HUES64 (cell line): ENCODE results near the gene TOR1AIP2.
"Not testable (repeated sequence)": the region's sequence is repeated elsewhere in the genome, so short reads cannot be mapped to it uniquely, and the experiment has no call there.

Experiments
- H3K27ac ChIP-seq: 2 replicates; pipeline ENCODE4 v1.7.0; 2013; ENCODE audit warnings: low read depth, low read length, inconsistent platforms
- H3K27me3 ChIP-seq: 2 replicates; pipeline ENCODE4 v1.6.1; 2013; ENCODE audit warnings: mild to moderate bottlenecking, low read length; ENCODE audit not compliant: insufficient read depth
- H3K36me3 ChIP-seq: 2 replicates; pipeline ENCODE4 v1.6.1; 2013; ENCODE audit warnings: mild to moderate bottlenecking, low read length; ENCODE audit not compliant: insufficient read depth
- H3K4me1 ChIP-seq: 2 replicates; pipeline ENCODE4 v1.6.1; 2013; ENCODE audit warnings: mild to moderate bottlenecking, low read length, moderate library complexity; ENCODE audit not compliant: insufficient read depth
- H3K4me3 ChIP-seq: 2 replicates; pipeline ENCODE4 v1.5.1; 2013; ENCODE audit warnings: mild to moderate bottlenecking, low read length, moderate library complexity
- H3K9ac ChIP-seq: 2 replicates; pipeline ENCODE4 v1.6.1; 2013; ENCODE audit warnings: mild to moderate bottlenecking, low read depth, low read length
- H3K9me3 ChIP-seq: 2 replicates; pipeline ENCODE4 v1.6.1; 2013; ENCODE audit warnings: low read depth, low read length; ENCODE audit not compliant: insufficient read depth
- WGBS: fragments of 150-250, 120-280 bp; methylation state at CpG from one replicate; pipeline ENCODE4 v1.1.7; 2013; ENCODE audit warnings: missing lambda C conversion rate; 5-methylcytosine and 5-hydroxymethylcytosine counted together

TOR1AIP2 gene

DNA sequence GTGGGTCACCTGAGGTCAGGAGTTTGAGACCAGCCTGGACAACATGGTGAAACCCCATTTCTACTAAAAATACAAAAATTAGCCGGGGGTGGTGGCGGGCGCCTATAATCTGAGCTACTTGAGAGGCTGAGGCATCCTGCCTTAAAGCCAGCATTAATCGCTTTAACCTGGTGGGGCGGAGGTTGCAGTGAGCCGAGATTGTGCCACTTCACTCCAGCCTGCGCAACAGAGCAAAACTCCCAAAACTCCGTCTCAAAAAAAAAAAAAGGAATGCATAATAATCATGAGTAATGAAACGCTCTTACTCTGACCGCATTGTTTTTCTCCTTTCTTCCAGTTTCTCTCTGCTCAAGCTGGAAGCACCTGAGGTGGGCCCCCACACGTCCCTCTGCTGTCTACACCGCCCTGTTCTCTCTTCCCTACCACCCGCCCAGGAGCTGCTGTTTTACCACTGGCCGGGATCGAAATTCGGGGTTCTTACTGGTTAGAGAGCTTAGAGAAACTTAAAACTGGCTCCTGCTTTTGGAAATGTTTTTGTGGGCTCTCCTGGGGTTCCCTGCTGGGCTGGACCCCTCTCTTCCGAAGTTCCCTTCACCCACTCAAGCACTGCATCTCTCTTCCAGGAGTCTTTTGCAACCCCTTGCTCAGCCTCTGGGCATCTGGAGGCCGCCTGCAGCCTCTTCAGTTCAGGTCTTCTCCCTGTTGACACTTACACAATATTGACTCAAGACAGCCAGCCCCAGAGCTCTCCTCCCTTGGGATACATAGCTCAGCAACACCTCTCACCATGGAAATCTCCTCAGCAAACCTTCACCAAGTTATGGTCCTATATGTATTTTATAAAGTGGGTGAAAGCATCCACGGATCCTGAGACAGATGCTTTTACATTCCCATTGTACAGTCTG is 72.1 kb downstream of the TOR1AIP2 start:
- no peak overlapping the region for H3K27ac ChIP-seq
- H3K27me3 ChIP-seq: no peaks in the 10 kb centered on the region
- H3K4me1 ChIP-seq: no peaks in the 10 kb centered on the region
- no peak overlapping the region for H3K4me3 ChIP-seq
- WGBS: 95% methylated on average over 19 of the region's 19 CpGs
- no peaks in the 10 kb centered on the region for H3K36me3 ChIP-seq
- H3K9me3 ChIP-seq: no peaks in the 10 kb centered on the region
- H3K9ac ChIP-seq: no peak overlapping the region

DNA sequence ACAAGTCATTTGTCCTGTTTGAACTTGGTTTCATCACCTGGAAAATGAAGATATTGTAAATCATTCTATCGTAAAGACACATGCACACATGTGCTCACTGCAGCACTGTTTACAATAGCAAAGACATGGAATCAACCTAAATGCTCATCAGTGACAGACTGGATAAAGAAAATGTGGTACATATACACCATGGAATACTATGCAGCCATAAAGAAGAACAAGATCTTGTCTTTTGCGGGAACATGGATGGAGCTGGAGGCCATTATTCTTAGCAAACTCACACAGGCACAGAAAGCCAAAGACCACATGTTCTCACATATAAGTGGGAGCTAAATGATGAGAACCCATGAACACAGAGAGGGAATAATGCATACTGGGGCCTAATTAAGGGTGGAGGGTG is 73.2 kb downstream of the TOR1AIP2 start:
- WGBS: 100% methylated on average over 1 of the region's 2 CpGs
- H3K9ac ChIP-seq, H3K27ac ChIP-seq, H3K27me3 ChIP-seq, H3K4me3 ChIP-seq, H3K36me3 ChIP-seq, H3K9me3 ChIP-seq, H3K4me1 ChIP-seq: not testable (repeated sequence)

DNA sequence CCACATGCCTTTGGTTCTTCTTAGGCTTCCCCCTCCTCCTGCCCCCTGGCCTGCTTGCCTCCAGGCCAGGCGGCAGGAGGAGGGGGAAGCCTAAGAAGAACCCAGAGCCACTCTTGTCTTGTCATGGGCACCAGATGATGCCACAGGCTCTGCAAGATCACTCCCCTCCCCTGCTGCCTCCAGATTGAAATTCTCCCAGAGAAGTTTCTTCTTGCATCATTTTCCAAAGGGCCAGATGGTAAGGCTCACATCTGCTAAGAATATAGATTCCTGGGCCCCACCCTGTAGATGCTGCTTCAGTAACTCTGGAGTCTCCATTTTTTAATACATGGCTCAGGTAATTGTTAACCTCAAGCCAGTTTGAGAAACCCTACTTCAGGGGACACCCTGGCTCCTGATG is 73.7 kb downstream of the TOR1AIP2 start:
- 100% methylated on average over 1 of the region's 1 CpG for WGBS
- no peak overlapping the region for H3K9ac ChIP-seq

DNA sequence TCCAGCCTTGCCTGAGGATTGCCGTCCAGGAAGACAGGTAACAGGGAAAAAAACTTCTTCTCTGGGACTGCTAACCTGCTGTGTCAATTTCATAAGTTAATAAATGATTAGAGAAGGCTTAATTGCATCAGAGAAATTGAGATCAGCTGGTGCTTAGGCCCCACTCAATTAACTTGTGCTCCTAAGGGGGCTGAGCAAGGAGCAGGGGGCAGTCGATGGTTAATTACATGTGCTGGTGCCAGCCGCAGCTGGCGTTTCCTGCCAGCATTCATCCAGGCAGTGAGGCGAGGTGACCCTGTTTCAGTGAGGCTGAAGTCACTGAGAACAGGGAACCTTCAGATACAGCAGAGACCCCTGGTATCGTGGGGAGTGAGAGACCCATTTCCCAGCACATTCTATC is 74.5 kb downstream of the TOR1AIP2 start:
- Histone ChIP-seq H3K4me3 (no peak overlapping the region), H3K36me3 (no peaks in the 10 kb centered on the region), H3K9me3 (no peaks in the 10 kb centered on the region), H3K27ac (no peak overlapping the region), H3K27me3 (no peaks in the 10 kb centered on the region), H3K4me1 (no peaks in the 10 kb centered on the region), H3K9ac (no peak overlapping the region)
- 92% methylated on average over 6 of the region's 6 CpGs for WGBS

More for the DNA sequence above, 73.7 kb downstream of the TOR1AIP2 start:
- no peaks in the 10 kb centered on the region for H3K9me3 ChIP-seq
- H3K4me1 ChIP-seq: no peaks in the 10 kb centered on the region
- H3K4me3 ChIP-seq: no peak overlapping the region
- H3K27ac ChIP-seq: no peak overlapping the region
- no peaks in the 10 kb centered on the region for H3K36me3 ChIP-seq
- H3K27me3 ChIP-seq: no peaks in the 10 kb centered on the region

DNA sequence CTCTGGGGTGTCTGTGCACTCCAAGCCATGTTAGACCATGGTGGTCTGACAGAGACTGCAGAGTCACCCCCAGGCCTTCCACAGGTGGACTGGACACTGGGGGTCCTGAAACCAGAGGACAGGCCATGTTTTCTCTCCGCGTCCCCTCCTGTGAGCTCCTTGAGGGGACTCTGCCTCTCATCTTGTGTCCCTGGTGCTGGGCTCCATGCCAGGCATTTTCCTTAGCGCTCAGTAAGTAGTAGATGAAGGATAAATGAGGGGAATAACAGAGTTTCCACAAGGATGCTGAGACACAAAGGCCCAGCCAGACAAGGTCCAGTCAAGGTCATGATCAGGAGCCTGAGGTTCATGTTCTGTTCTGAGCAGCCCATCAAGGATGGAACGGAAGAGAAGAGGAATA is 77.1 kb downstream of the TOR1AIP2 start:
- Histone ChIP-seq H3K4me3 (no peak overlapping the region), H3K9ac (no peak overlapping the region), H3K36me3 (no peaks in the 10 kb centered on the region), H3K4me1 (no peaks in the 10 kb centered on the region), H3K27me3 (no peaks in the 10 kb centered on the region), H3K27ac (no peak overlapping the region), H3K9me3 (no peaks in the 10 kb centered on the region)
- WGBS: 95% methylated on average over 4 of the region's 4 CpGs

DNA sequence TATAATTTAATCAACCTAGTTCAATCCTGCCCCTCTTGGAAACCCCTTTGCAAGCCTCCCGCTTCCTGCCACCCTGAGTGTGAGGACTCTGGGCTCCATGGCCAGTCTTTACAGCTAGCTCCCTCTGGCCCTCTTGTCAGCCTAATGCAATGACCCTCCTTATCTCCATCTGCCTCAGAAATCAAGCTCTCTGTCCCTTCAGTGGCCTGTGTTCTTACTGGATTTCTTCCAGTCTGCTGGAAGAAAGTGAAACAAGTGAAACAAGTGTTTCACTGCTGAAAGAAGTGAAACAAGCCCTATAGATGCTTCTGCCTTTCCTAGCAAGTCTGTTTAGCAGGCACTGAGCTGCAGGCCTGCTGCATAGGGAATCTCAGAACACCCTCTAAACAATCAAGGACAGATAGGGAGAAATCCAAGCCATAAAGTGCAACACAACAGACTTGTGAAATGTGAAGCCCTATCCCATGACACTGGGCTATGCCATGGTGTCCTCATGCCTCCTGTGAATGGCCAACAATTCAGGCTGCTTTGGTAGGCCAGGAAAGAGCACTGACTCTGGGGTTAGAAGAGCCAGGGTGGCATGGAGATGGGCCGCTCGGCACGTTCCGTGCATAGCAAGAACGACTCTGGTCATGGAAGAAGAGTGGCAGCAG is 78.6 kb downstream of the TOR1AIP2 start:
- Histone ChIP-seq H3K9me3 (no peaks in the 10 kb centered on the region), H3K36me3 (no peaks in the 10 kb centered on the region), H3K4me3 (no peak overlapping the region), H3K27me3 (no peaks in the 10 kb centered on the region), H3K27ac (no peak overlapping the region), H3K4me1 (peaks cover 3% of the 10 kb centered on the region; the same call in 1 of the 2 replicates), H3K9ac (no peak overlapping the region)
- 92% methylated on average over 6 of the region's 6 CpGs for WGBS

DNA sequence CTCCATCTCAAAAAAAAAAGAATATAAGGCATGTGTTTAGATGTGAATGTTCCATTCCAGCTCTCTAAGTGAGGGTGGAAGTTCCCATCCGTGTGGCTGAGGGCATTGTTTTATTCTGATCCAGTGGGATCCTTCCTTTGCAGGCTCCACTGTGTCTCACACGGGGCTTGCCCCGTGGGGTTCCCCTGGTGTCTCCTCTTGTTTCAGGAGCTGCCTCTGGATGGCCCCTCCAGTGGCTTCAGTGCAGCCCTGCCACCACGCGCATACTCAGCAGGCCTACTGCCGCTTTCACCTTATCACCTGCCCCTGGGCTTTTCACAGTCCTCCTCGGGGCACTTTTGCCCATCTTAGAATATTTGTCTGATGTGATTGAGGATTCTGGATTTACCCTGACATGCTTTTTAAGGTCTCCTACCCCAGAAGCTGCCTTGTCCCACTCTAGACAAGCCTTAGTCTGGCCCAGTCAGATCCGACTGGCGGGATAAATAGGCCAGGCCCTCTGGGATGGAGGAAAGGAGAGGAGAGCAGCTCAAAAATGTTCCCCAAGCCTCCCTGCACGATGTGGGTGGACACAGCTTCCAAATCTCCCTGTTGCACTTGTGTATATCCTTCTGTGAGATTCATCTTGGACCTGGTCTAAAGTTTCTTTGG is 79.3 kb downstream of the TOR1AIP2 start:
- WGBS: 90% methylated on average over 9 of the region's 10 CpGs

DNA sequence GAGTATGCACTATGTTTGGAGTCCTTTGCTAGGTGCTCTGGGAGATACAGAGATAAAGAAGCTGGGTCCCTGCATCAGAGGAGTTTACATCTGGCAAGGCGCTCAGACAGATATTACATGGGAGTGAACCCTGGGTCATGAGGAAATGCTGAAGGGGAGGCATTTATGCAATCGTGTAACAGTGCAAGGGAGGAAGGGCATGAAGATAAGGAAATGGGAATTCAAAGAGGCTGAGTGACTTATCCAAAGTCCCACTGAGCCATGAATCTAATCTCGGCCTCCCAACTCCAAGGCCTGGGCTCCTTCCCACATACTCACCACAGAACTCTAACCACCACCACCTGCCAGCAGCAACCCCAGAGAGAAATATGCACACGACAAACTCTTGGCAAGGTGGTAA is 82.9 kb downstream of the TOR1AIP2 start:
- Histone ChIP-seq H3K27me3 (no peaks in the 10 kb centered on the region), H3K9ac (no peak overlapping the region), H3K4me1 (peaks cover 3% of the 10 kb centered on the region; the same call in 1 of the 2 replicates), H3K27ac (no peak overlapping the region), H3K36me3 (no peaks in the 10 kb centered on the region), H3K9me3 (no peaks in the 10 kb centered on the region), H3K4me3 (no peak overlapping the region)
- WGBS: 76% methylated on average over 4 of the region's 4 CpGs

More for the DNA sequence above, 79.3 kb downstream of the TOR1AIP2 start:
- Histone ChIP-seq H3K4me1 (peaks cover 3% of the 10 kb centered on the region; the same call in 1 of the 2 replicates), H3K4me3 (no peak overlapping the region), H3K9me3 (no peaks in the 10 kb centered on the region), H3K27me3 (no peaks in the 10 kb centered on the region), H3K36me3 (no peaks in the 10 kb centered on the region), H3K27ac (no peak overlapping the region), H3K9ac (no peak overlapping the region)

DNA sequence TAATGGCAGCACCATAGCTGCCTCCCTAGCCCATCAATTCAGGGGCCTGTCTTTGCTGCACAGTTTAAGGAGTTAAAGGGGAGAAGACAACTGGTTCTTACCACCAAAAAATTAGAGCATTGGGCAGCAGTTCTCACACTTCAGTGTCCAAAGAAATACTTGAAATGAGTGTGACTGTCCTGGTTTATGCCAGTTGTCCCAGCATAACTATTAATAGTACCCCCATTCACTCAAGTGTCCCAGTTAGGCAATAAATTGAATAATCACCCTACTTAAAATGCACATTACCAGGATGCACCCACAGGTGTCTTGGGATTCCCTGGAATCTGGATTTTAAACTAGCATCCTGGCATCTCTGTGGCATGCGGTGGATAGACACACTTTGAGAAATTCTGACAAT is 83.5 kb downstream of the TOR1AIP2 start:
- Histone ChIP-seq H3K27ac (no peak overlapping the region), H3K4me3 (no peak overlapping the region), H3K27me3 (no peaks in the 10 kb centered on the region), H3K4me1 (peaks cover 3% of the 10 kb centered on the region; the same call in 1 of the 2 replicates), H3K9ac (no peak overlapping the region), H3K36me3 (no peaks in the 10 kb centered on the region), H3K9me3 (no peaks in the 10 kb centered on the region)
- 96% methylated on average over 1 of the region's 1 CpG for WGBS

DNA sequence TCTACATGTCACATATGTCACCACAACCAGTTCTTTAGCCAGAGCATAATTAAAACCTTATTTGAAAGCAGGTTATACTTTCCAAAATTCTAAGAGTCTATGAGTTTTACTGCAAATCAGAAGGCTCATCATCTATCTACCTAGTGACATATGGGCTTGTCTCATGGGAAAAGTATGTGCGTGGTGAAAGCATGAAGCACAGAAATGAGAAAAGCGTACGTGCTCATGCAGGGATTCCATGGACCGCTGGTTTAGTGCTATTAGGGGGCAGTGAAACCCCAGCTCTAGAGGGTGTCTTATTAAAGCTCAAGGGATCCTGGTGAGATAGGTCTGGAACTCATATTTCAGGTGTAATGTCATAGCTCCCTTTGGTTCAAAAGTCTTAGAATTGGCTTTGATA is 84.3 kb downstream of the TOR1AIP2 start:
- H3K27ac ChIP-seq: no peak overlapping the region
- no peaks in the 10 kb centered on the region for H3K27me3 ChIP-seq
- H3K9me3 ChIP-seq: no peaks in the 10 kb centered on the region
- 96% methylated on average over 4 of the region's 4 CpGs for WGBS
- no peaks in the 10 kb centered on the region for H3K36me3 ChIP-seq
- no peak overlapping the region for H3K4me3 ChIP-seq
- peaks cover 9% of the 10 kb centered on the region for H3K4me1 ChIP-seq
- H3K9ac ChIP-seq: no peak overlapping the region
